Right hindlimb (tissue), 1 donor: ENCODE measurements around the gene CAMKK1.

Source experiments
- DNase-seq: peaks from one replicate; pipeline ENCODE4 v3.0.0-alpha.2; 2018

Gene CAMKK1

GRCh38 chr17:3893003-3893719, at the start of gene CAMKK1:
CAMKK1 (minus strand) TSS chr17:3893053; CDS start chr17:3885687, 7,366 bp downstream.
- peak; percentile 92 for DNase-seq

GRCh38 chr17:3940965-3941698, 48.3 kb upstream of the CAMKK1 start:
- DNase-seq = no peak

- no peak for DNase-seq
Measured at GRCh38 chr17:3937359-3937758, 44.5 kb upstream of the CAMKK1 start.

- DNase-seq = no peak
Measured at GRCh38 chr17:3935825-3936355, 43.0 kb upstream of the CAMKK1 start.

- DNase-seq = peak; percentile 79
Measured at GRCh38 chr17:3935140-3935542, 42.3 kb upstream of the CAMKK1 start.

GRCh38 chr17:3929764-3930163, 36.9 kb upstream of the CAMKK1 start:
- DNase-seq = no peak

GRCh38 chr17:3929181-3929580, 36.3 kb upstream of the CAMKK1 start:
- DNase-seq = no peak

- no peak for DNase-seq
Measured at GRCh38 chr17:3928406-3928805, 35.6 kb upstream of the CAMKK1 start.

- no peak for DNase-seq
Measured at GRCh38 chr17:3927628-3928340, 34.9 kb upstream of the CAMKK1 start.

- DNase-seq = no peak
Measured at GRCh38 chr17:3926860-3927627, 34.2 kb upstream of the CAMKK1 start.

GRCh38 chr17:3925684-3926485, 33.0 kb upstream of the CAMKK1 start:
- no peak for DNase-seq

- DNase-seq = no peak
Measured at GRCh38 chr17:3924512-3925350, 31.9 kb upstream of the CAMKK1 start.

GRCh38 chr17:3923466-3924190, 30.8 kb upstream of the CAMKK1 start:
- DNase-seq = no peak

- no peak for DNase-seq
Measured at GRCh38 chr17:3922765-3923164, 29.9 kb upstream of the CAMKK1 start.

- DNase-seq = peak; percentile 37
Measured at GRCh38 chr17:3921502-3922319, 28.9 kb upstream of the CAMKK1 start.

GRCh38 chr17:3921006-3921405, 28.2 kb upstream of the CAMKK1 start:
- no peak for DNase-seq

- DNase-seq = no peak
Measured at GRCh38 chr17:3919123-3919624, 26.3 kb upstream of the CAMKK1 start.

GRCh38 chr17:3918372-3919122, 25.7 kb upstream of the CAMKK1 start:
- DNase-seq = no peak
